T-helper 22 cell (primary cell): ENCODE measurements around the gene TENM4.

Experiments used
- DNase-seq: peaks from one replicate; pipeline ENCODE4 v3.0.0-alpha.2; 2020; ENCODE audit warnings: low read depth

The TENM4 gene

DNA sequence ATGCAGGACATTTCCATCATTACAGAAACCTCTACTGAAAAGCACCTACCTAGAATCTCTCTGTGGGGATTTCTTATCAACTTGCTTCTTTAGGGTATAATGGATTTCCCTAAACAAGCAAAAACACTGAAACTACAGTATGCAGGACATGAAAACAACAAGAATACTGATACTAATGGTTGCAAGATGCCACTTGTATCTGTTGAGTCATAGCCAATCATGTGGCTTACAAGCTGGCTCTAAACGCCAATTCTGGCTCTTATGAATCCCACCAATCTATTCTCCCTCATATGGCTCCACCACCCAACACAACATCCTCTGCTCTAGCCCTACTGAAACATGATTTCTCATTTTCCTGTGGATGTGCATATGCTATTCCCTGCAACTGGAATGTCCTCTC is 22.6 kb downstream of the TENM4 start:
- no peak for DNase-seq

DNA sequence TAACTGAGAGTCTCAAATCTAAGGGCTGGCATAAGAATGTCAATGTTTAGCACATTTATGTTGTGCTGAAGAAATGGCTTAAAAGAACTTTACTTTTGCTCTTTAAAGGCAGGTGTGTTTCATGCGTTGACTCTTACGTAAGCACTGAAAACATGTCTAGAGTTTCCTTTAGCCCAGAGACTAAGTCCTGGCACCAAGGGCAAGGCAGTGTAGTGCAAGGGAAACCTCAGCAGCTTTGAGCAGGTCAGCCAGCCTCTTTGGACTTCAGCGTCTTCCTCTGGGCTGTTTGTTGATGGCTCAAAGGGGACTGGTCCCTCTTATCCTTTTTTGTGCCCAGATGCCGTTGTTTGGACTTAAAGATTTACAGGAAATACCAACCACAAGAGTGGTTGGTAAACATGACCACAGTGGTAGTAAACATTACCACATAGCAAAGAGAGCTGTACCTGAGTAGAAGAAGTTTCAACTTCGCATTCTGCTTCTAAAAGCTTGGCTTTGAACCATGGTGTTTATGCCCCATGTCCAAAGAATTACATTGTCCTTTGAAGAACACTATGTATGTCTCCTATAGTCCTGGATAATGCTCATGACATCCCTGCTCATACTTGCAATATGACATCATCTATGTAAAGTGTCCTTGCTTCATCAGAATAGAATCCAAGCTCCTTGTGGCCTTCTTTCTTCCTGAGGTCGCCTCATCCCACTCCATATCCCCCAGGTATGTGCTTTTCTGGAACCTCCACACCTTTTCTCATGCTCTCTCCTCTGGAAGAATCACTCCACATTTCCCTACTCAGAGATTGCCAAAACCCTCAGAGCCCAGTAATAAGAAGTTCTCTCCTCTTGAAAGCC is 23.5 kb downstream of the TENM4 start:
- DNase-seq = no peak

DNA sequence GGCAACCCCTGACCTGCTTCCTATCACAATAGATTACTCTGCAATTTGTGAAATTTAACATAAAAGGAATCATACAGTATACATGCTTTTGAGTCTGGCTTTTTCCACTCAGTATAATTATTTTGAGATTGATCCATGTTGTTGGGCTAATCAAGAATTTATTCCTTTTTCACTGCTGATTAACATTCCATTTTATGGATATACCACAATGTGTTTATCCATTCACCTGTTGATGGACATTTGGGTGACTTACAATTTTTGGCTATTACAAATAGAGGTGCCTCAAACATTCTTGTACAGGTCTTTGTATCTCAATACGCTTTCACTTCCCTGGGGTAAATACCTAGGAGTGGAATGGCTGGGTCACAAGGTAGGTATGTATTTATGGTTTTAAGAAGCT is 24.9 kb downstream of the TENM4 start:
- no peak for DNase-seq

DNA sequence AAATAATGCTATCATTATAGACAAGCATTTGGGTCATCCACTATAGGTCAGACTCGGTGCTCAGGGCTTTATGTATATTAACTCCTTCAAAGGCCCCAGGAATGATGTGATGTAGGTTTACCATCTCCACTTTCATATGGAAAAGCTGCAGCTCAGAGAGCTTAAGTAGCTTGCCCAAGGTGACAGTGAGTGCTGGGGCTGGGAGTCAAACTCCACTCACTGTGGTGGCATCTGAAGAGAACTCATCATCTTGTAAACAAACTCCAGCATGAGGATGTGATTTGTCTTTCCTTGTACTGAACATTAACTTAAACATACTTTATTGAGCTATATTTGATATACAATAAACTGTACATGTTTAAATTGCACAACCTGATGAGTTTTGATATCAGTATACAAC is 25.4 kb downstream of the TENM4 start:
- DNase-seq = no peak

DNA sequence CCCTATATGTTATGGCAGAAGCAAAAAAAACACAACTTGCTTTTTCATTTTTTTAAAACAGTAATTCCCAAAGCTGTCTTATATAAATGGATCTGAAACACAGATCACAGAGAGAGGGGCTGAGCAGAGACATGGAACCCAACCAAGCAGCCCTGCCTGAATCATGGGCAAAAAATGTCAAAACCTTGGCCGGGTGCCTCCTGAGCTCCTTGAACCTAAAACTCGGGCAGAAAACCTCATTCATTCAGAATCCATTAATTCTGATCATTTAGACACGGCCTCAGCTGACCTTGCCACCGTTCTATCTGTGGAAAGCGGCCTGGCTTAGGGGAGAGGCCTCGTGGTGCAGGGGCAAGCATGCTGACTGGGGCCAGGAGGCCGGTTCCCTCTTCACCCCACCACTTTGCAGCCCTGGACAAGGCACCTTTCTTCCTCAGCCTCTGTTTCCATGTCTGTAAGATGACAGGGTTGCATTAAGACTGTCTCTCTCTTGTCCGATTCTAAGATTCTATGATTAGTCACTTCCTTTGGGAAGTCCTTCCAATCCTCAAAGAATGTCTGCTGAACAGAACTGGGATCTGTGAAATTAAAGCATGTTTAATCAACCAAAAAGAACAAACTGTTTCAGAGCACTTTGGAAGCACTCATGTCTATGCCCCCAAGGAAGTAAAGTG is 26.0 kb downstream of the TENM4 start:
- no peak for DNase-seq

DNA sequence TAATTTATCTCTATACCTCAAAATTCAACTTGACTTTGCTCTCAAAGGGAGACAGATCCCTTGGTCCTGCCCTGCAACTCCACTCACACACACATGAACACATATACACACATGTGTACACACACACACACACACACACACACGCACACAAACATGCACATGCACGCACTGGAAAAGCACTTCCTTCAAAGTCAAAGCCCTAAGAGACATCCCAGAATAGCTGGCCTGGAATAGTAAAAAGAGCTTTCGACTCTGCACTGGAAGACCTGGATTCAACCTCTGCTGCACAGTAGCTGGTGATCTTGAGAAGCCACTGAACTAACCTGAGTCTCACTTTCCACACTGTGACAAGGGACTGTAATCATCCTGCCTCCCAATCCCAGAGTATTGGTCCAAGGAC is 26.8 kb downstream of the TENM4 start:
- no peak for DNase-seq

DNA sequence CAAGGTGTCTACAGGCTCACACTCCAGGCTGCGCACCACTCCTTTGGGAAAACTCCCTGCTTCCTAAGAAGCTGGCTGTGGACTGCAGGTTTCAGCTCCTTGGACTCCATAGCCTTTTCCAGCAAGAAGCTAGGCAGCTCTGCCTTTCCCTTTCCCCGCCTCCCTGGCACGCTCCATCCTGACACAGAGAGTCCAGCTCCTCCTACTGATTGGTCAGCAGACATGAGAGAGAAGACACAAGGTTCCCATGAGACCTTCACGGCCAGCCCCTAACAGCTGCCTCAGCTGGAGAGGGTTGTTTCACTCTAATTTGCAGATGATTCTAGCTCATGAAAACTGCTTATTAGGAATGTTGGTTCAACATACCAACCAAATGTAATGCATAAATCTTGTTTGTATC is 27.6 kb downstream of the TENM4 start:
- DNase-seq = no peak

DNA sequence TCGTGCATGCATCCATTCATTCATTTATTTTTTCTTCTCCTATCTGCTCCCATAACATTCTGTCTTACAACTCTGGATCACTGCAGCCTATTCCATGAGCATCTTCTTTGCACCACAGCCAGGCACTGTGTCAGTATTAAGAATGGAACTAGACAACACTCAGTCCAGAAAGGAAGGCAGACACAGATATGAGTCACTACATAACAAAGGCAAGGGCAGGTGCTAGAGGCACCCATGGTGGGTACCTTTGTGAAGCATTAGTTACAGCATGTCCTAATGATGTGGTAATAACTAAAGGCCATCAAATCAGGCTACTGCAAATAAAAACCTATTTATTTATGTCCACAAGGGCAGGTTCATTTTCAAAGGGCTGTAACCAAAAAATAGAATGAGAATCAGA is 28.1 kb downstream of the TENM4 start:
- no peak for DNase-seq

DNA sequence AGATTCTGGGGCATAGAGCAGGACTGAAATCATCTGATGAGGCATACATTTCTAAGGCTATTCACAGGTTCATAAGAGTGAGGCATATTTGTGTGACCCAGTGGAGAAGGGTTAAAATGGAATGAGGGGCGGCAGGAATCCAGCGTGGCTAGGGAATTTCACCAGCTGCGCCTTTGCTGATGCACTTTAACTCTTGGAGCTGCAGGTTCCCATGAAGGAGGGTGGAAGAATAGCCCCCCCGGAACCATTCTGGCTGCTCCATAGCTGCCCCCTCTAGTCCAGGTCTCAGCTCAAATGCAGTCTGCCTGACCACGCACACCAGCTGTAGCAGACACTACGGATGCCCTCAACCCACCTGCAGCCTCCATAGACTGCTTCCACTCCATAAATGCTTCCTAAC is 31.5 kb downstream of the TENM4 start:
- DNase-seq = no peak

DNA sequence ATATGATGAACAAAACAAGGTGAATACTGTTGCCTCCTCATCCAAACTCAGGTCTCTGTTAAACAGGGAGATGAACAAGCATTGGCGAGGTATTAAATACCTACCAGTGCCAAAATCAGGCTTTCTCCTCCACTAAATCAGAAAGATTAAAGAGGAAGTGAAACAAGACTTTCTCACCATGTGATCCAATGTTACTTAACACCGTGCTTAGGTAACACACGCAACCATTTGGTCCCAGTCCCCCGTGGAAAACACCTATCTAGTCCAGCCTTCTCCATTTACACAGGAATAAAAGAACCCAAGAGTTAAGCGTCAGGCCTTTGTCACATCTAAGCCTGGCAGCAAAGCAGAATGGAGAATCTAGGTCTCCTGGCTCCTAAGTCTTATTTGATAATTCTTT is 34.5 kb downstream of the TENM4 start:
- no peak for DNase-seq

DNA sequence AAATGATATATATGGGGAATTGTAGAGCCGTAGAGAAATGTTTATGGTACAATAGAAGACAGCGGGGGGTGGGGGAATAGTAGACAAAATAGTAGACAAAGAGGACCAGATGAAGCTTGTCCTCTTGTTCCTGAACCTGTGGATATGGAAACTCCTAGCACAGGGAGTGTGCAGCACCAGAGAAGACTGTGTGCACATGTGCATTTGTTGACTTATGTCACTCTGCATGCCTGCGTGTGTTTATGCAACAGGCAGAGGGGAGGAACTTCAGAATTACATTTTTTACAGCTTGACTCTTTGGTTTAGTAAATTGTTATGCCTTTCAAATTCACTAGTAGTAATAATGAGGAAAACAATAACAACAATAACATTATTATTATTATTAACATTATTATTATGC is 36.0 kb downstream of the TENM4 start:
- no peak for DNase-seq

DNA sequence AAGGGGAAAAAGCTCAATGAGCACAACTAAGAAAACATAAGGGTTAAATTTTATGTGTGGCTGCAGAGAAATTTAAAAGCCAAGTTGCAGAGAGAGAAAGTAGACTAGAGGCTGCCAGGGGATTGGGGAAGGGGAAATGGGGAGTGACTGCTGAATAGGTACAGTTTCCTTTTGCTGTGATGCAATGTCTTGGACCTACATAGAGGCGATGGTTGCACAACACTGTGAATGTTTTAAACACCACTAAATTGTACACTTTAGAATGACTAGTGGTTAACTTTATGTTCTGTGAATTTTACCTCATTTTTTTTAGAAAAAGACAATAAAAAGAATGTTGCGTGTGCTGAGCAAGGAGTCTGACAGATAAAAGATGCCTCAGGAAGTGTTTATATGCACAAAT is 36.5 kb downstream of the TENM4 start:
- no peak for DNase-seq

DNA sequence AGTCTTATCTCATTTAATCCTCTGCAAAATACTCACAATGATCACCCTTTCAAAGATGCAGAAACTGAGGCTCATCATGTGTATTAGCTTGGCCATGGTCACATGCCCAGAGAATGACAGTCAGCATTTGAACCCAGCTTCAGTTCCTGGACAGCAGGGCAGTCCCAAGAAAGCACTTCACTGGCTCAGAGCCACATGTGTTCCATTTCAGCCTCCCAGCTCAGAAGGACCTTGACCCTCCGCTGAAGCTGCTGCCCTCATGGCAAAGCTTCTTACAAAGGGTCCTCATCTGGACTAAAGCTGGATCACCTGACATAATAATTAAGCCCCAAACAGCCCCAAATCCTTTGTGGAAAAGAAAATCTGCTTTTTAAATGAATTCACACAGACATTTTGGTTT is 37.0 kb downstream of the TENM4 start:
- DNase-seq = no peak

DNA sequence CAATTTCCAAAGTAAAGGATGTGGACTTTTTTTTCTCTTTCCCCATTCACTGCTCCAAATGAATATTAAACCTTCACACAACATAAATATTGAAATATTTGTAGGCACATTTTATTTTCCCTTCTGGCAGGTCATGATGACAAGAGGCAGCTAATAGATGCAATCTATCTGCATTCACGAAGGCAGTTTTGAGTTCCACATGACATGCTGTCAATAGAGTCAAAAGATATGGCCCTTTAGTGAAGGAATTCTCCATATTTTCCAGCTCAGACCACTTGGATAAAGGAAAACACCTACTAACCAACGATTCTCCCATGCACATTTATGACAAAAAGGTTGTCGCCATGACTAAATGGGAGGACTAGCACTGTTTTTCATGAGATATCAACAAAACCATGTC is 37.9 kb downstream of the TENM4 start:
- no peak for DNase-seq

DNA sequence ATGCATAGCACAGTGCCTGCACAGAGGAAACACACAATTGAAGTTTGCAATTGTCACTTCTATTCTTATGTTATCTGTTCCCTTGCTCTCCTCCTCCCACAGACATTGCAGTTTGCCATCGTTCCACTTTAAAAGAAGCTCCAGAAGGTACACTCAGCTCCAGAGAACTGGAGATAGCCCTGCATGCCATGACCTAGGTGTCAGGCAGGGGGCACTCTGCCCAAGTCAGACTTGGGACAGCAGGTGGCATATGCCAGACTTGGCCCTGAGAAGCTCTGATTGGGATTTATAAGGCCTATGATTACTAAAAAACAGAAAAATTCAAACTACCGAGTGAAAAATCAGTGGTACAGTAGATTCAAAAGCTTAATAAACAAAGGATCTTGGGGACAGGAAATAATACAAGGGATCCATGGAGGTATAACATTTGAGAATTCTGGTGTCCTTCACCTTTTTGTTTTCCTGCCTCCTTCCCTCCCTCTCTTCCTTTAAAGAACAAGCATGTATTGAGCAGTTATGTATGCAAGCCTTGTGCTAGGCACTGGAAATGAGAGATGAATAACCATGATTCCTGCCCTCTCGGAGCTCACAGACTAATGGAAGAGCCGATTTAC is 40.0 kb downstream of the TENM4 start:
- no peak for DNase-seq

DNA sequence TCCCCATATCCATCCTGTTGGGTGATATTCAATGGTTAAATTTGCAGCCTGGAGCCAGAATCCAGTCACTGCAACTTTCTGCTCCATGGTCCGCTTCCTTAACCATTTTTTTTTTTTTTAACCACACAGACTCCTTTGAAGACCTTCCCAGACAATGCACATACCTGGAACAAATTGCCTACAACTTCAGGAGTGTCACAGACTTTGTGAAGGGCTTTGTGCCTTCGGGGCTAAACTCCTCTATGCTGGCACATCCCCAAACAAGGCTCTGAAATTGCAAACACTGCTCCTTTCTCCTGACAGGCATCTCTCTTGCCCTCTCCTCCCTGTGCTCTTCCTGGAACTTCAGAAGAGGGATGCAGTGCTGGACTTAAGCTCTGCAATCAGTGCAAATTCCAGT is 40.6 kb downstream of the TENM4 start:
- no peak for DNase-seq

DNA sequence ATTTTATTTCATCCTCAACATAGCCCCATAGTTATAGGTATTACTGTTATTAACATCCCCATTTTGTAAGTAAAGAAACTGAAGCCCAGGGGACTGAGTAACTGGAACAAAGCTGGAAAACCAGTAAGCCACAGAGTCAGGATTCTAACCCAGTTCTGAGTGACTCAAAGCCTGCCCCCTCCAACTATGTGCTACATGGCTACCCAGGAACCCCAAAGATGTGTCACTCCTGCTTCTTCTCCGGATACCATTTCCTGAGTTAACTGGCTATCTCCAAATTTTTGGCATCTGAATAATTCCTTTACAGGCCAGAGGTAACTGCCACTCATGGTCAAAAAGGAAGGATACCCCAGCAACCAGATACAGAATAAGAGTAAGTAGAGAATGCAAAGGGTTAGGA is 43.6 kb downstream of the TENM4 start:
- no peak for DNase-seq

DNA sequence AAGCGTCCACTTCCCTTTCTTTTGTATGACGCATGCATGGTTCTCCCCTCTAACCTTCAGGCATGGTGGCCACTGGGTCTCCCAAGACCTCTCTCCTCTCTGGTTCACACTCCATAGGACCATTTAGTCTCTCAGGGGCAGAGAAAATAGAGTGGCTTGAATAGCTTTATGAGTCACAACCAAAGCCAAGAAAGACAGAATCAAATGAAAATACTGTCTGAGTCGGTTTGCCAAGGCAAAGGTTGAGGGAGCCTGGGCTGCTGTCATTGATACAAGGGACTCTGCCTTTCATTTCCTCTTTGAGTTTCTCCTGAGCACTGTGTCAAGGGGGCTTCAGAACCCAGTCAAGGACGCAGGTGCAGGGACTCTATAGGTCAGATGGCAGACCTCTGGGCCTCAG is 44.2 kb downstream of the TENM4 start:
- no peak for DNase-seq

DNA sequence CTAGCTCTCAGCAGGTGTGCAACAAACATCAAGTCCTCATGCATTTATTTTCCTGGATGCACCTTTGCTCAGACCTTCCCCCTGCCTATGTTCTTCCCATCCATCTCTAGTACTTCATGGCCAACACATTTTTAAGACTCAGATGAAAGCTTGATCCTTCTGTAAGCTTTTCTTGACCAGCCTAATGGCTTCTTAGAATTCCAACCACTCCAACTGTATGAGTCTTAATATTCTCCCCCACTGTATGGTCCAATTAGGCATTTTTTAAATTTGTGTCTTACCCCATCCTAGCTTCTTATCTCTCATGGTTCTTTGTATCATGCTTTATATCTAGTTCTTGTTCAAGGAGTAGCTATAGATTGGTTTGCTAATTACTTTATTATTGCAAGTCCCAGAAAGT is 44.8 kb downstream of the TENM4 start:
- no peak for DNase-seq

DNA sequence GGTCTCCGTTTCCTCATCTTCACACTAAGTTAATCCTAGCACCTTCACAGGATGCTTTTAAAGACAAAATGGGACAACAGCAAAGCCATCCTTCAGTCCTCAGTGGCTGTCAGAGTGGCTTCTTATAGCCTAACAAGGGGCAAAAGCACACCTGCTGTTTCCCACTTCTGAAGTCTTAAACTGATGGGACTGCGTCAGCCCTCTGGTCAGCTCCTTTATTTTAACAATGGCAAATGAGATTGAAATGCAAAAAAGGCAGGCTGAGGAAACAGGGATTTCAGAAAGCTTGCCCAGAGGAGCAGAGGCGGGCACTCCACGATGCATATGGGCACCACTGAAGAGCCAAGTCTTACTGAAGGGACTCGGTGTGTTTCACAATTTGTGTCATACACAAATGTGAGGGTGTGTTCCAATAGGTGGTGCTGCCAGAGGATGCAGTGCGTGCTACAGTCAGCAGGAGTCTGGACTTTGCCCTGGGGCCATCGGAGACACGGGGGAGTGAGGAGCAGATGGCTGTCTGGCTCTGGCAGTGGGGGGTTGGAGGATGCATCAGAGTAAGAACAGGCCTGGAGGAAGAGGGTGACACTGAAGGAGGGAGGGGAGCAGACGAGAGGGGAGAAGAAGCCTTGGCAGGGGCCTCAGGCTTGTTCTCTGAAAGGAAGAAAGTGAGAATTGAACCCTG is 47.3 kb downstream of the TENM4 start:
- no peak for DNase-seq

DNA sequence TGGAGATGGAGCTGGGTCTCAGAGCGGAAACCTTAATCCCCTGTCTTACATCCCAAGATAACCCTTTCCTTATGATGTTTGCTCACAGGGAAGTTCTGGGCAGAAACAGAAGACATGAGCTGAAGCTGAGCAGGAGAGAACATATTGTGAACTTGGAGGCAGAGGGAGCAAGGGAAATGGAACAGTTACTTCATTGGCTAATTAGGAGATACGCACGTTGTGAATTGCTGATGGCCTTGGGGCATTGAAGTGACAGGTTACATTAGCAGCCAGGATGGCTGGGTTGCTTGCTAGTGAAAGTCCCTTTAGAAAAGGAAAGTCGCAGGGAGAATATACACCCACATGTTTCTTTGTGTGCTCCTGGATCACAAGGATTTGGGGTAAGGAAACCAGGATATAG is 48.7 kb downstream of the TENM4 start:
- no peak for DNase-seq

DNA sequence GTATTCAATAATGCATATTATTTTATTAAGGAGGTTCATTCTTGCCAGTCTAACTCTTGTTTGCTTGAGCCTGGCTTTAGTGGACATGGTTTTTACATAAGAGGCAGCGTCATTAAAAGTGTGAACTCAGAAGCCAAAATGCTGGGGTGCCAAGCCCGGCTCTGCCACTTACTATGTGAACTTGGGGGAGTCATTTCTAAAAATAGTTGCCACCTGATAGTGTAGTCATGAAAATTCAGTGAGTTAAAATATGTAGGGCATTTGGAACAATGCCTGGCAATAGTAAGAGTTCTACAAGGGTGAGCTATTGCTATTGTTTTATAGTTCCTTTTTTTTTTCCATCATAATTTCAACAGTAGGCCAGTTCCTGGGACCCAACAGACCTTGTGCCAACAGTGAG is 49.9 kb downstream of the TENM4 start:
- no peak for DNase-seq

DNA sequence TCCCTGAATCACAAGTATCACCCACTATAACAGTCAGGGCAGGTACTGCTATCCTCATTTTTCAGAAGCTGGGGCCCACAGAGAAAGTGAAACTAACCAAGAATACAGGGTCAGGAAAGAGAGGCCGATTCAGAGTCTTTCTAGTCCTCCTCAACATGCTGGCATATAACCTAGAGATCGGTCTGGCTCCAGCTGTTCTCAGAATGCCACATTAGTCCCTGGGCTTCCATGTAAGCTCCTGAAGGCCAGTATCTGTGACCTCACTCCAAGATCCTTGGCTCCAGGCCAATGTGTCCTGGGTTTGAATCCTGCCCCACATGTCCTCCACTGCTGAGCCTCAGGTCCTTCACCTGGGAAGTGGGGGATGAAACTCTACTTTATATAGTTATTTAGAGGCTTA is 50.4 kb downstream of the TENM4 start:
- DNase-seq = no peak
